Measurements from ENCODE around the gene PTPRCAP.

- TF ChIP-seq, protein P1, sequence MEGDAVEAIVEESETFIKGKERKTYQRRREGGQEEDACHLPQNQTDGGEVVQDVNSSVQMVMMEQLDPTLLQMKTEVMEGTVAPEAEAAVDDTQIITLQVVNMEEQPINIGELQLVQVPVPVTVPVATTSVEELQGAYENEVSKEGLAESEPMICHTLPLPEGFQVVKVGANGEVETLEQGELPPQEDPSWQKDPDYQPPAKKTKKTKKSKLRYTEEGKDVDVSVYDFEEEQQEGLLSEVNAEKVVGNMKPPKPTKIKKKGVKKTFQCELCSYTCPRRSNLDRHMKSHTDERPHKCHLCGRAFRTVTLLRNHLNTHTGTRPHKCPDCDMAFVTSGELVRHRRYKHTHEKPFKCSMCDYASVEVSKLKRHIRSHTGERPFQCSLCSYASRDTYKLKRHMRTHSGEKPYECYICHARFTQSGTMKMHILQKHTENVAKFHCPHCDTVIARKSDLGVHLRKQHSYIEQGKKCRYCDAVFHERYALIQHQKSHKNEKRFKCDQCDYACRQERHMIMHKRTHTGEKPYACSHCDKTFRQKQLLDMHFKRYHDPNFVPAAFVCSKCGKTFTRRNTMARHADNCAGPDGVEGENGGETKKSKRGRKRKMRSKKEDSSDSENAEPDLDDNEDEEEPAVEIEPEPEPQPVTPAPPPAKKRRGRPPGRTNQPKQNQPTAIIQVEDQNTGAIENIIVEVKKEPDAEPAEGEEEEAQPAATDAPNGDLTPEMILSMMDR (IDR thresholded peaks at IDR 0.05), result no peak
- TF ChIP-seq NRF1 (IDR thresholded peaks at IDR 0.05; ENCODE audit: low read depth, low read length), result no peak
- TF ChIP-seq USF1 (IDR thresholded peaks at IDR 0.05; ENCODE audit: borderline replicate concordance, low read depth), result no peak
- TF ChIP-seq JUND (IDR thresholded peaks at IDR 0.05), result no peak
- no peak for TF ChIP-seq MXI1 (IDR thresholded peaks at IDR 0.05; ENCODE audit: low read depth, low read length)
- TF ChIP-seq, protein P2, sequence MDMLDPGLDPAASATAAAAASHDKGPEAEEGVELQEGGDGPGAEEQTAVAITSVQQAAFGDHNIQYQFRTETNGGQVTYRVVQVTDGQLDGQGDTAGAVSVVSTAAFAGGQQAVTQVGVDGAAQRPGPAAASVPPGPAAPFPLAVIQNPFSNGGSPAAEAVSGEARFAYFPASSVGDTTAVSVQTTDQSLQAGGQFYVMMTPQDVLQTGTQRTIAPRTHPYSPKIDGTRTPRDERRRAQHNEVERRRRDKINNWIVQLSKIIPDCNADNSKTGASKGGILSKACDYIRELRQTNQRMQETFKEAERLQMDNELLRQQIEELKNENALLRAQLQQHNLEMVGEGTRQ (IDR thresholded peaks at IDR 0.05; ENCODE audit: borderline replicate concordance, low read depth, low read length), result no peak
- TF ChIP-seq TAF1 (IDR thresholded peaks at IDR 0.05; ENCODE audit: borderline replicate concordance, low read depth, low read length), result no peak
- no peak for TF ChIP-seq EZH2phosphoT487 (IDR thresholded peaks at IDR 0.05; ENCODE audit: borderline replicate concordance, low read depth)
- no peak for TF ChIP-seq RAD21 (IDR thresholded peaks at IDR 0.05; ENCODE audit: low read length)
- TF ChIP-seq MAX (IDR thresholded peaks at IDR 0.05; ENCODE audit: low read depth), result no peak
- TF ChIP-seq CHD2 (IDR thresholded peaks at IDR 0.05; ENCODE audit: low read length, partially characterized antibody), result no peak
- TF ChIP-seq YY1 (IDR thresholded peaks at IDR 0.05; ENCODE audit: low read depth), result no peak
Measured at GRCh38 chr11:67441731-67442351, 4.4 kb upstream of the PTPRCAP start.
